ENCODE data around the gene FBXL17.

DNA sequence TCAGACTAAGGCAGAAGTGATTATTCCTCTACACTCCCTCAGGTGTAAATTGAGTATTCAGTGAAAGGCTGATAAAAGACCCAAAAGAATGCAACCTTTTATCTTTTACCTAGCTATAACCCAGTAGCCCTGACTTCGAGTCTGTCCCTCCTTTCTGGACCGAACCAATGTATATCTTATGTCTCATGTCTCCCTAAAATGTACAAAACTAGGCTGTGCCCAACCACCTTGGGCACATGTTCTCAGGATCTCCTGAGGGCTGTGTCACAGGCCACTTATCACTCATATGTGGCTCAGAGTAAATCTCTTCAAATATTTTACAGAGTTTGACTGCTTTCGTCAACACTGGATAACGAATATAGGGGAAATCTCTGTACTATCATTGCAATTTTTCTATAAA, 12.7 kb downstream of the FBXL17 start:
- TF ChIP-seq, protein P1, sequence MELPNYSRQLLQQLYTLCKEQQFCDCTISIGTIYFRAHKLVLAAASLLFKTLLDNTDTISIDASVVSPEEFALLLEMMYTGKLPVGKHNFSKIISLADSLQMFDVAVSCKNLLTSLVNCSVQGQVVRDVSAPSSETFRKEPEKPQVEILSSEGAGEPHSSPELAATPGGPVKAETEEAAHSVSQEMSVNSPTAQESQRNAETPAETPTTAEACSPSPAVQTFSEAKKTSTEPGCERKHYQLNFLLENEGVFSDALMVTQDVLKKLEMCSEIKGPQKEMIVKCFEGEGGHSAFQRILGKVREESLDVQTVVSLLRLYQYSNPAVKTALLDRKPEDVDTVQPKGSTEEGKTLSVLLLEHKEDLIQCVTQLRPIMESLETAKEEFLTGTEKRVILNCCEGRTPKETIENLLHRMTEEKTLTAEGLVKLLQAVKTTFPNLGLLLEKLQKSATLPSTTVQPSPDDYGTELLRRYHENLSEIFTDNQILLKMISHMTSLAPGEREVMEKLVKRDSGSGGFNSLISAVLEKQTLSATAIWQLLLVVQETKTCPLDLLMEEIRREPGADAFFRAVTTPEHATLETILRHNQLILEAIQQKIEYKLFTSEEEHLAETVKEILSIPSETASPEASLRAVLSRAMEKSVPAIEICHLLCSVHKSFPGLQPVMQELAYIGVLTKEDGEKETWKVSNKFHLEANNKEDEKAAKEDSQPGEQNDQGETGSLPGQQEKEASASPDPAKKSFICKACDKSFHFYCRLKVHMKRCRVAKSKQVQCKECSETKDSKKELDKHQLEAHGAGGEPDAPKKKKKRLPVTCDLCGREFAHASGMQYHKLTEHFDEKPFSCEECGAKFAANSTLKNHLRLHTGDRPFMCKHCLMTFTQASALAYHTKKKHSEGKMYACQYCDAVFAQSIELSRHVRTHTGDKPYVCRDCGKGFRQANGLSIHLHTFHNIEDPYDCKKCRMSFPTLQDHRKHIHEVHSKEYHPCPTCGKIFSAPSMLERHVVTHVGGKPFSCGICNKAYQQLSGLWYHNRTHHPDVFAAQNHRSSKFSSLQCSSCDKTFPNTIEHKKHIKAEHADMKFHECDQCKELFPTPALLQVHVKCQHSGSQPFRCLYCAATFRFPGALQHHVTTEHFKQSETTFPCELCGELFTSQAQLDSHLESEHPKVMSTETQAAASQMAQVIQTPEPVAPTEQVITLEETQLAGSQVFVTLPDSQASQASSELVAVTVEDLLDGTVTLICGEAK (IDR thresholded peaks at IDR 0.05) = no peak
- TF ChIP-seq, protein P1 (CRISPR knock-in tag; IDR thresholded peaks at IDR 0.05) = no peak
- TF ChIP-seq, protein P2, sequence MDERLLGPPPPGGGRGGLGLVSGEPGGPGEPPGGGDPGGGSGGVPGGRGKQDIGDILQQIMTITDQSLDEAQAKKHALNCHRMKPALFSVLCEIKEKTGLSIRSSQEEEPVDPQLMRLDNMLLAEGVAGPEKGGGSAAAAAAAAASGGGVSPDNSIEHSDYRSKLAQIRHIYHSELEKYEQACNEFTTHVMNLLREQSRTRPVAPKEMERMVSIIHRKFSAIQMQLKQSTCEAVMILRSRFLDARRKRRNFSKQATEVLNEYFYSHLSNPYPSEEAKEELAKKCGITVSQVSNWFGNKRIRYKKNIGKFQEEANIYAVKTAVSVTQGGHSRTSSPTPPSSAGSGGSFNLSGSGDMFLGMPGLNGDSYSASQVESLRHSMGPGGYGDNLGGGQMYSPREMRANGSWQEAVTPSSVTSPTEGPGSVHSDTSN (CRISPR knock-in tag; IDR thresholded peaks at IDR 0.05) = no peak
- no peak for TF ChIP-seq KAT8 (CRISPR knock-in tag; IDR thresholded peaks at IDR 0.05)
